B cell (primary cell): ENCODE results near the gene TMPRSS11A.

ENCODE experiments used
- CTCF ChIP-seq: fragments of 200-600 bp; IDR thresholded peaks from one replicate; pipeline ENCODE4 v1.8.0; 2022; ENCODE audit warnings: antibody characterized with exemption, mild to moderate bottlenecking
- EZH2 ChIP-seq: IDR thresholded peaks from 2 replicates; pipeline ENCODE4 v1.6.1; 2012; ENCODE audit warnings: borderline replicate concordance, low read depth, mild to moderate bottlenecking, moderate library complexity, low read length; ENCODE audit not compliant: insufficient read depth, poor library complexity, severe bottlenecking

- TF ChIP-seq EZH2 (no peak), CTCF (no peak)
These were observed 88.3 kb downstream of the TMPRSS11A start for GRCh38 chr4:67874986-67875385.
